ENCODE data around the gene ADH5. TPM values are rescaled to one million over a fixed set of nuclear protein-coding genes. Genes with fewer than 3 reads are reported as not detected.

The ADH5 gene
- total and polyA plus RNA-seq, 2 donors (not counting 1 experiment from before 2014, with no cell fraction given), result 23.9 to 65.6 TPM

- Histone ChIP-seq H4K20me1 (ENCODE audit: control insufficient read depth, insufficient read depth, low read length, poor library complexity, severe bottlenecking) (no peaks in the 10 kb centered on the region), H3K9ac (ENCODE audit: low read length) (no peak overlapping the region), H3K4me1 (ENCODE audit: control insufficient read depth in 2 of 2, insufficient read depth in 2 of 2, low read length in 2 of 2) (peaks cover 9 to 10% of the 10 kb centered on the region in 2 donors), H3K36me3 (replicated peaks in 1 of 2; ENCODE audit: control extremely low read depth in 1 of 2, control insufficient read depth in 1 of 2, extremely low read depth in 1 of 2, insufficient read depth in 2 of 2, low read length in 1 of 2) (peaks cover 17 to 36% of the 10 kb centered on the region in 2 experiments), H2AFZ (ENCODE audit: insufficient read depth, low read depth, low read length, poor library complexity, severe bottlenecking) (no peak overlapping the region), H3K27me3 (replicated peaks in 1 of 4; ENCODE audit: control extremely low read depth in 1 of 4, control insufficient read depth in 3 of 4, insufficient read depth in 4 of 4, low read length in 3 of 4) (no peaks in the 10 kb centered on the region), H3K79me2 (ENCODE audit: control insufficient read depth, insufficient read depth, low read length) (no peaks in the 10 kb centered on the region), H3K4me2 (replicated peaks; ENCODE audit: low read depth, low read length, poor library complexity, severe bottlenecking) (no peak overlapping the region), H3K4me3 (ENCODE audit: control extremely low read depth in 1 of 5, extremely low read depth in 1 of 5, insufficient read depth in 1 of 5, low read depth in 2 of 5, low read length in 4 of 5) (no peak overlapping the region), H3K27ac (ENCODE audit: low read length in 2 of 2) (no peak overlapping the region), H3K9me3 (ENCODE audit: control extremely low read depth in 1 of 3, control insufficient read depth in 2 of 3, insufficient read depth in 1 of 3, low read length in 2 of 3) (no peaks in the 10 kb centered on the region)
- no peaks in the 10 kb centered on the region for H3K27me3 Mint-ChIP-seq
- ATAC-seq (ENCODE audit: low read depth) (no peak), DNase-seq (no peak)
- ChIA-PET CTCF (interaction anchor here (0.6 to 2.7 kb wide), 2 partner anchors 9 to 36 kb away, joined by 3 to 11 read pairs; no protein-coding TSS in a partner anchor), POLR2A (no interaction called here)
- intact Hi-C loops (cut with micrococcal nuclease), result no loop called here
- no CpG with 5 or more reads among the region's 2 CpGs for WGBS (ENCODE audit: insufficient coverage)
- TF ChIP-seq CTCF (IDR thresholded peaks at IDR 0.05) (no peak), EZH2 (IDR thresholded peaks at IDR 0.05; ENCODE audit: borderline replicate concordance, insufficient read depth, low read depth, low read length, poor library complexity, severe bottlenecking) (no peak)
- no peaks in the 10 kb centered on the region for H3K9me3 Mint-ChIP-seq (ENCODE audit: insufficient read depth)
- no peak overlapping the region for H3K4me3 Mint-ChIP-seq
- H3K4me1 Mint-ChIP-seq, result peaks cover 16% of the 10 kb centered on the region
- no peak overlapping the region for H3K27ac Mint-ChIP-seq
These were observed 40.9 kb downstream of the ADH5 start for GRCh38 chr4:99047710-99048109.

- CTCF ChIA-PET, result interaction anchor here (0.6 to 1.5 kb wide), 3 partner anchors 13 to 48 kb away, joined by 3 to 7 read pairs (median 4); partner anchors contain the start of gene METAP1
- Histone ChIP-seq H3K36me3 (replicated peaks in 1 of 2; ENCODE audit: control extremely low read depth in 1 of 2, control insufficient read depth in 1 of 2, extremely low read depth in 1 of 2, insufficient read depth in 2 of 2, low read length in 1 of 2) (peaks cover 6 to 8% of the 10 kb centered on the region in 2 experiments), H3K27me3 (replicated peaks in 1 of 4; ENCODE audit: control extremely low read depth in 1 of 4, control insufficient read depth in 3 of 4, insufficient read depth in 4 of 4, low read length in 3 of 4) (no peaks in the 10 kb centered on the region), H3K27ac (ENCODE audit: low read length in 2 of 2) (peak overlapping the region; percentile 37 to 72), H3K4me1 (ENCODE audit: control insufficient read depth in 2 of 2, insufficient read depth in 2 of 2, low read length in 2 of 2) (peaks cover 9 to 10% of the 10 kb centered on the region in 2 donors), H4K20me1 (ENCODE audit: control insufficient read depth, insufficient read depth, low read length, poor library complexity, severe bottlenecking) (no peaks in the 10 kb centered on the region), H3K4me3 (ENCODE audit: control extremely low read depth in 1 of 5, extremely low read depth in 1 of 5, insufficient read depth in 1 of 5, low read depth in 2 of 5, low read length in 4 of 5) (no peak overlapping the region), H2AFZ (ENCODE audit: insufficient read depth, low read depth, low read length, poor library complexity, severe bottlenecking) (peak overlapping the region; percentile 52), H3K9ac (ENCODE audit: low read length) (no peak overlapping the region), H3K4me2 (replicated peaks; ENCODE audit: low read depth, low read length, poor library complexity, severe bottlenecking) (peak overlapping the region; percentile 35), H3K9me3 (ENCODE audit: control extremely low read depth in 1 of 3, control insufficient read depth in 2 of 3, insufficient read depth in 1 of 3, low read length in 2 of 3) (peaks cover 0 to 4% (median under 1%) of the 10 kb centered on the region in 3 donors), H3K79me2 (ENCODE audit: control insufficient read depth, insufficient read depth, low read length) (no peaks in the 10 kb centered on the region)
- intact Hi-C loops (cut with micrococcal nuclease), result no loop called here
- Mint-ChIP-seq H3K9me3 (ENCODE audit: insufficient read depth) (no peaks in the 10 kb centered on the region), H3K4me3 (no peak overlapping the region), H3K27me3 (no peaks in the 10 kb centered on the region), H3K27ac (peak overlapping the region; percentile 53), H3K4me1 (peaks cover 11% of the 10 kb centered on the region)
- DNase-seq, result no peak
- TF ChIP-seq CTCF (IDR thresholded peaks at IDR 0.05) (no peak), EZH2 (IDR thresholded peaks at IDR 0.05; ENCODE audit: borderline replicate concordance, insufficient read depth, low read depth, low read length, poor library complexity, severe bottlenecking) (no peak)
- no peak for ATAC-seq (ENCODE audit: low read depth)
- POLR2A ChIA-PET, result interaction anchor here (0.6 kb wide), 1 partner anchor 774 kb away, joined by 9 read pairs; no protein-coding TSS in a partner anchor
- WGBS (ENCODE audit: insufficient coverage), result no CpG with 5 or more reads among the region's 2 CpGs
These were observed 45.2 kb downstream of the ADH5 start for GRCh38 chr4:99043346-99043745.
